HG02763 (cell line): ENCODE data around the gene RGS1.

Experiments used
- ATAC-seq: cut with Tn5 transposase; IDR thresholded peaks from one replicate; pipeline ENCODE4 v1.9.1; 2021; ENCODE audit warnings: mild to moderate bottlenecking, moderate library complexity; ENCODE audit not compliant: unreplicated experiment

The RGS1 gene, protein sequence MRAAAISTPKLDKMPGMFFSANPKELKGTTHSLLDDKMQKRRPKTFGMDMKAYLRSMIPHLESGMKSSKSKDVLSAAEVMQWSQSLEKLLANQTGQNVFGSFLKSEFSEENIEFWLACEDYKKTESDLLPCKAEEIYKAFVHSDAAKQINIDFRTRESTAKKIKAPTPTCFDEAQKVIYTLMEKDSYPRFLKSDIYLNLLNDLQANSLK

DNA sequence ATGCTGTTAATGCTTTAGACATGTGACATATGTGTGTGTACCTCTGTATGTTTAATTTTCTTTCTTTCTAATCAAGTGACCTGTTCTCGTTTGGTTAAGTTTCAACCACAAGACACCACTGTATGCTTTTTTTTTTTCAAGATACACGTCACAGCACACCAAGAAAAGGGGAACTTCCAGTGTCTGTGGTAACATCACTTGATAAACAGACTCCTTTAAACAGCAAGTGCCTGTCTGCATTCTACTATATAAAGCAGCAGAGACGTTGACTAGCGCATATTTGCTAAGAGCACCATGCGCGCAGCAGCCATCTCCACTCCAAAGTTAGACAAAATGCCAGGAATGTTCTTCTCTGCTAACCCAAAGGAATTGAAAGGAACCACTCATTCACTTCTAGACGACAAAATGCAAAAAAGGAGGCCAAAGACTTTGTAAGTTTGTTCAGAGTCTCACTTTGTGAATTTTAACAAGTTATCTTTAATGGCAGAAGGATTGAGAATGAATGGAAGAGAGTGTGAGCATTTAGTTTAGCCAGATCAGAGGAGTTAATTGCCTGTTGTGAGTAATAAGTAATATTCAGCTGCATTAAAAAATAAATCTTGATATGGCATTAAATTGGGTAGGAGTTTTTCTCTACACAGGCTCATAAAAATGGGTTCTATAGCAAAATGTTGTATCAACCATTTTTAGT is at the start of gene RGS1:
RGS1 (plus strand) TSS at position 275 of the 691 bp plus-strand sequence; CDS start at position 295, 20 bp downstream.
- ATAC-seq: peak; percentile 81

DNA sequence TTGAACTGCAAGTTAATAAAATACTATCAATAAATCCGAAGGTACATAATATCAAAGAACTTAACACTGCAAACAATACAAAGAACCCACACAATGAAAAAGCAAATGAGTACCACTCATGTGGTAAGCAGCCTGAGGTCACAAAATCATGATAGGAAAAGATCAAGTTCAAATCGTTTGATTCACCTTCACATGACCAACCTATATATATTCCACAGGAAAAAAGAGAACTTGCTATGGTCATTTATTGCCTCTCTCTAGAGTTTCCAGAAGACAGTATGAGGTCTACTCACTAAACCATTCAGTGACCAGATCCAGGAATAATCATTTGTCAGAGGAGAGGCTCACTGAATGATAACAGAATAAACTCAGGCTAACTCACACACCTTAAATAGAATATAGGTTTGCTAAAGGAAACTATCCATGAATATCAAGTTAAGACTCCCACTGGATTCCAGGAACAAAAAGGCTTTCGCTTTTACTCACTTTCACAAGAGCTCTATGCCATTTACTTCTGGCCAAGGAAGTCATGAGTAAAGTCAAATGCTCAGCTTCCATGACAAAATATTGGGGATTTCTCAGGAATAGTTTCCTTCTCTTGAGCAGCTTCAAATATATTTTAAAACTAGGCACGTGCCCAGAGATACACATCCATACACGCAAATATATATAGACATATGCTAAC is 48.3 kb upstream of the RGS1 start:
- no peak for ATAC-seq

GRCh38 chr1:192527950-192528349 is 47.6 kb upstream of the RGS1 start:
- ATAC-seq: peak; percentile 32

DNA sequence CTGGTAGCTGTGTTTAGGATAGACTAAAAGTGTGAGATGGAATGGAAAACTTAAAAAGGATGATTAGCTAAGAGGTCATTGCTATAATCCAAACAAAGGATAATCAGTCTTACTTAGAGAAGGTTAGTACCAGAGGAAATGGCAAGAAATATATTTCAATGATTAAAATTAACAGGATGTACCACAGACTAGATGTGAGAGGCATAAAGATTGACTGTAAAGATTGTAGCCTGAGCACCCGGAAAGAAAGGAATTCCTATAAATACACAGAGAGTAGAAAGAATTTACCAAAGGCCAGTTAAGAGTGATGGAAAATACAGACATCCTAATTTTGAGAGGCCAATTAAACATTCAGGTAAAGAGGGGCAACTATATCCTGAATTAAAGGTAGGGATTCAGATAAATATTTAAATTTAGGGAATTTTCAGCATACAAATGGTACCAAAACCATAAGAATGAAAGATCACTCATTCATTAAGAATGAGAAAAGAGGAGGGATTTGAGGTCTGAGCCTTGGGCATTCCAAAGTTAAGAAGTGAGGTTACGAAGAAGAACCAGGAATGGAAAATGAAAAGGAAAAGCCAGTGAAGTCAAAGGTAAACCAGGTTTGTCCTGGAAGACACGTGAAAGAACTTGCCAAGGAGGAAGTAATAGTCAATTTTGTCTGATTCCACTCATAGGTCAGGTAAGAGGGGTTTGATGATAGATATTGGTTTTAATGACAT is 46.4 kb upstream of the RGS1 start:
- ATAC-seq: no peak

DNA sequence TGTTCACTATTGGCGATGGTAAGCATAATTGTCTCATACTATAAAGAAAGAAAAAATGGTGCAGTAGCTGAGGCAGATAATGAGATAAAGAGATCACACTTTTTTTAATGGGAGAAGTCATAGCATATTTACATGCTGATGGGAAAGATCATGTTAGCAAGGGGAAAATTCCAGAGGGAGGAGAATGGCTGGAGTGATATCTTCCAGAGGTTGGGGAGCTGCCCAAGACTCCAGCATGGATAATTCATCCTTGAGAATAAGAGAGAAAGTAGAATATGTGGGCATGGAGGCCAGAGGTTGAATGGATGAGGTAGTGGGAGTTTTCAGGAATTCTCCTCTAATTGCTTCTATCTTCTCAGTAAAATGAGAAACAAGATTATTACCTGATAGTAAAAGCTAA is 45.8 kb upstream of the RGS1 start:
- ATAC-seq: no peak

DNA sequence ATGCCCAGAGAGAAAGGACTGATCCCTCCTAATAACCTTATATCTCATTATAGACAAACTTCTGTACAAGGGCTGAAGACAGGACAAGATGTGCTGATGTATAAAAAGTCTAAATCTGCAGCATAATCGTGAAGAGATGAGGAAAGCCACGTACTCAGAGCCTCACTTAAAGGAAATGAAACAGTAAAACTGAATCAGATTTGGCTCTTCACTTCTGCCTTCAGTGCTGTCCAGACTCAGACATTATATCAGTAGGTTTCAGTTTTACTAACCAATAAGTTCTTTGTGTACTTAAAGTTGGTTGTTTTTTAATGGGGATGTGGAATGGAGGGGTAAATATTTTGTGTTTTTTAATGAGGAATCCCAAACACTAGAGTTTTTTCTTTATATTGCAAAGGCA is 45.3 kb upstream of the RGS1 start:
- peak; percentile 95 for ATAC-seq

GRCh38 chr1:192531037-192531703 is 44.4 kb upstream of the RGS1 start:
- peak; percentile 34 for ATAC-seq

- ATAC-seq: no peak
Measured at GRCh38 chr1:192534666-192535065, 40.9 kb upstream of the RGS1 start.

- ATAC-seq: no peak
Measured at GRCh38 chr1:192535916-192536664, 39.5 kb upstream of the RGS1 start.

DNA sequence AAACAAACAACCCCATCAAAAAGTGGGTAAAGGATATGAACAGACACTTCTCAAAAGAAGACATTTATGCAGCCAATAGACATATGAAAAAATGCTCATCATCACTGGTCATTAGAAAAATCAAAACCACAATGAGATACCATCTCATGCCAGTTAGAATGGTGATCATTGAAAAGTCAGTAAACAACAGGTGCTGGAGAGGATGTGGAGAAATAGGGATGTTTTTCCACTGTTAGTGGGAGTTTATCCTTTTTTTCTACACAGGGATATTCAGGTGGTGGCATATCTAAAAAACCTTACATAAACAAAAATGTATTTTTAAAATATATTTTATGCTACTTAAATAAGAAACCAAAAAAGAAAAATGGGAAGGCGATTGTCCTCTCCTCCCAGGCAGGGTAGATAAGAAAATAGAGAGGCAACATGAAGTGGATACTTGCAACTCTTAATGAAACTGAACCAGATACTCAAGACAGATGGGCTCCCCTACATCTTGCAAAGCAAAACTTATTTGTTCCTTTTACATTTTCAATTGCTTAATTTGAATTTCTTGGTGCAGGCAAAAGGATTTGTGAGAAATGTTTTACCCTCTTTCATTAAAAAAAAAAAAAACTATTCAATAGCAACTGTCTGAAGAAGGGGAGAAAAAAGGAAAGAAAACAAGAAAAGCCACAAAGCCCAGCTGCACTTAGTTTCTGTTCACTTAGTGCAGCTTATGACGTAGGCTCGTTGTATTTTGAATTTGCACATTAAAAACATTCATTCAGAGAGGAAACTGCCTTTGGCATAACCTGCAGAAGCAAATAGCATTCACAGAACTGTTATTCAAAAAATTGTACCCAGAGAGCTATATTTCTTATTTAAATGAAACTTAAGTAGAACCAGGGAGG is 36.9 kb upstream of the RGS1 start:
- peak; percentile 85 for ATAC-seq

DNA sequence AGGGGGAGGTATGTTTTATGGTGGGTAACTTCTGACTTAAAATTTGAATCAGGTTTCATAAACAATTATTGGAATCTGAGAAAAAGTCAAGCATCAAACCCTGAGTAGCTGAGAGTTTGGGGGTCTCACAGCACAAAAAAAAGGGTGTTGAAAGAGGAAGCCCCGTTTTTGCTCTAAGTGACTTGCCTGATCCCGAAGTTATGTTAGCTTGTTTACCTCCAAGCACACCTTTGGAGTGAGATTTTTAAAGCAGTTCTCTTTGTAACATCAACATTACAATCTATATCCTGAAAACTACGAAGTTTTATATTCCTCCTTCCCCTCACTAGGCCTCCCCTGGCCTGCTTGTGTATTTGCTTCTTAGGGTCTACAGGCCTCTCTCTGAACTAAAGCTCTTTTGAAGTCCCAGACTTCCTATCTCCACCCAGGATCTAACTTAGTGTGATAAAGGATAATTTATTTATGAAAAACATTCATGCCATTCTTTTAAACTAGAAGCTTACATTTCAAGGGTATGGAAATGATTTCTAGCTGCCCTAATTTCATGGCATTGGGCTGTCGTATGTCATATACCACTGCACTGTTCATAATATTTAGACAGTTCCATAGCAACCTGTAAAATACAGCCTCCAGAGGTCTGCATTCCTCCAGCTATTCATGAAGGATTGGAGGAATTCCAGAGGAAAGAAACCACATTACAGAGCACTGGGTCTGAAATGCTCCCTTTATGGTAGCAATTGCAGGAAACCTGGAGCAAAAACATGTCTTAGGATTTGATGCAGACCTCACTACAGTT is 36.1 kb upstream of the RGS1 start:
- ATAC-seq: no peak

- ATAC-seq: no peak
Measured at GRCh38 chr1:192543445-192543844, 32.1 kb upstream of the RGS1 start.

DNA sequence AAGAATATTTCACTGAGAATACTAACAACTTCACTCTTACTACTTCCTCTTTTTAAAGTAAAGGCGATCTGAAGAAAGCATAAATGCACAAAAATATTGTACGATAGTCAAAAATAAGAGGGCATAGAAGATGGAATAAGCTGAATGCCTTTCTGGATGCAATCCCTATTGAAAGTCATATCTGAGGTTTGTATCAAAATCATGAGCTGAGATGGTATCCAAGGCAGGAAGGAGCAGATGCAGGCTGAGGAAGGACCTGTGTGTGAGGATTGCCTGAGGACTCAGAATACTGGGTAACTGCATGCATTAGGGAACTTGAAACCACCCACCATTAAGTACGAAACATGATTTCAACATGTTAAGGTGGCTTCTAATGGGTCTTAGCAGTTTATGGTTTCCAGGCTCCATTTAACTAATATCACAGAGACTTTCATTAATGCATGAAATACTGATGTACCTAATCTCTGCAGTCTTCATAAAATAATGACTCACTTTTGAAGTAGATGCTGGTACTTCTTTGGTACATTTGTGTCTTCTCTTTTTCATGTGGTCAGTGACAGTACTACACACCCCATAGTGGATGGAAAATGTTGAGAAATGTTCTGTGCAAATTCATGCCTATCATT is 29.6 kb upstream of the RGS1 start:
- ATAC-seq: peak; percentile 38

GRCh38 chr1:192546596-192547190 is 28.9 kb upstream of the RGS1 start:
- ATAC-seq: no peak

- no peak for ATAC-seq
Measured at GRCh38 chr1:192547501-192547900, 28.1 kb upstream of the RGS1 start.

DNA sequence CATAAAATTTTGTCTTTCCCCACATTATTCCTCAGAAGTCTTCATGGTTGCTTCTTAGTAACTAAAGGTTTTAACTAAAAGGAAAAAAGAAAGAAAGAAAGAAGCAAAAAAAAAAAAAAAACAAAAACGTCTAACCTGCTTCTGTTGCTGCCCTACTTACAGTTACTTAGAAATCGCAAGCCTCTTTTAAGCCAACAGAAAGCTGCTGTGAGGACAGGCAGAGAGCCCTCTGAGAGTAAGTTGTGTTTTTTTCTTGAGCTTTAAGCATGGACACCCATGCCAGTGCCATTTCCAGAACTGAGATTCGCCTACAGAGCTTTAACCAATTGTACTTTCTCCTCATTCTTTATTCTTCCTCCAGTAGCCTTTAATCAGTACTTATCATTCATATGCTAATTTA is 25.6 kb upstream of the RGS1 start:
- ATAC-seq: no peak

GRCh38 chr1:192550922-192551534 is 24.5 kb upstream of the RGS1 start:
- ATAC-seq: peak; percentile 59
